Measurements from ENCODE around the gene PHEX.

The PHEX gene

DNA sequence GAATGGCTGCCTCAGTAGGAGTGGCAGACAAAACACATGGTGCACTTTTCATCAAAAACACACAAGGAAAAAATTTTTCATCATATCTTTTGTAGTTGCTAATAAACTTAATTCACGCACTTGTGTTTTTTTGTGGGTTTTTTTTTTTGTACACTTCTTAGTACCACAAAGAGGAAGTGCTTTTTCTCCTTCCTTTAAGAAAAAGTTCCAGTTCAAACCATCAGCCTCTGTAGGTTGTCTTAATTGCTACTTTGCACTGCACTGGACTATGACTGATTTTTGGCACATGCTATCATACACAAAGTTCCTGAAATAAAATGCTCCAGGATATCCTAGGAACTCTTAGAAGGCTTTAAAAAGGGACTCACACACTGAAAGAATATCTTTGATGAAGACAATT, at the start of gene PHEX:
Gene PHEX (plus strand): TSS at position 242 of the 400 bp plus-strand sequence. CDS start 681 bp downstream, outside the sequence.
- no peak for DNase-seq

DNA sequence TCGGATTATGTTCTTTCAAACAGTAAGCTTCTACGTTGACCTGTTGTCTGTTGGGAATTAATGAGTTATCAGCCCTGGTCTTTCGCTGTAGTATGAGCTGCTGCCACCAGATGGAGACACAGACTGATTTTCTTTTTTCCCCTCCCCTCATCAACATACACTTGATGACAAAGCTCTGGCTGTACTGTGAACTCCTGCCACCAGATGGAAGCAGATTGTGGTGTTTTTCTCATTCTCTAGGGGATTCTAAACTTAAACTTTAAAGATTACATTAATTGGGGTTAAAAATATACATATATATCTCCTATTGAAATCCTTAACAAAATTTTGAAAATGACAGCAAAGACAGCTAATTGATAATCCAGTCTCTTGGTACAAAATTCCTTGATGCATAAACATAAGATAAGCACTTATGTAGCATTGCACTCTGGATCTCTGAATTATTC, 46.8 kb upstream of the PHEX start:
- DNase-seq, result peak; percentile 69

DNA sequence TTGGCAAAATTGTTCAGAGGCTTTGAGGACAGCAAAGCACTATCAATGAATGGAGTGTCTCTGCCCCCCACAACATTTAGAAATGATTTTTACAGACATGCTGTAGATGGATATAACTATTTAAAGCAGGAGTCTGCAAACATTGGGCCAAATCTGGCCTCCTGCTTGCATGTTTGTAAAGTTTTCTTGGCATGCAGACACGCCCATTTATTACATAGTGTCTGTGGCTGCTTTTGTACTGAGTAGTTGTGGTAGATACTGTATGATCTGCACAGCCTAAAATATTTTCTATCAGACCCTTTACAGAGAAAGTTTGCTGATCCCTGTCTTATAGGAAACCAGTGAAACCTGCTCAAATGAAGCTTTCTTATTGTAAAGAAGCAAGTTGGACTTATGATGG, 45.5 kb upstream of the PHEX start:
- no peak for DNase-seq

DNA sequence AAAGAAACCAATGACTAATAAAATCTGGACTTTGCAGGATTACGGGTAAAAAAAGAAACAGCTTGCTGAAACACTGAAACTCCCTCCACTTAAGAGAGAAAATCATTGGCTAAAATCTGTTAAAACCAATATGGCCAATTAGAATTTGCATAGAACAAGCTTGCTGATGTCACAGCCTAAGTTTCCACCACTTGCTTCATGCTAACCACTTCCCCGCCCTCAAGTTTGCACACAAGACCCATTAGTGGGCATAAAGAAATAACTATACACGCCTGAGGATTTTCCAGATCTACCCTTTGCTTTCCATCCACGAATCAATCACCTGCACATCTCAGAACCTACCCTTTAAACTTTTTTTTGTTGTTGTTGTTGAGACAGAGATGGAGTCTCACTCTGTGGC, 42.7 kb upstream of the PHEX start:
- DNase-seq, result no peak

DNA sequence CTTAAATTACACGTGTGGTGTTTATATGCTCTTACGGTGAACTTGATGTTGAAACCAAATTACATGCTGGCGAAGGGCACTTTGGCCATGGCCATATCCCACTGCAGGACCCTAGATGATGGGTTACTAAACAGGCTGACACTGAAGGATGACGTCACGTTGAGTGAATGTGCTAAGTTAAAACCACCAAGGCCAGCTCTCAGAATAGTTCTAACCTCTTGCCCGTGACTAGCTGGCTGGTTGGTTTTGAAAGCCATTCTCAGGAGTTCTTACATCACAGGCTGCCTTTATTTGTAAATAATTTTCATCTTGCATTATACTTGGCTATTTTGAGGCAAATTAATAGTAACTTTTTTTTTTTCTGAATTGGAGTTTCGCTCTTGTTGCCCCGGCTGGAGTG, 41.3 kb upstream of the PHEX start:
- DNase-seq, result no peak

DNA sequence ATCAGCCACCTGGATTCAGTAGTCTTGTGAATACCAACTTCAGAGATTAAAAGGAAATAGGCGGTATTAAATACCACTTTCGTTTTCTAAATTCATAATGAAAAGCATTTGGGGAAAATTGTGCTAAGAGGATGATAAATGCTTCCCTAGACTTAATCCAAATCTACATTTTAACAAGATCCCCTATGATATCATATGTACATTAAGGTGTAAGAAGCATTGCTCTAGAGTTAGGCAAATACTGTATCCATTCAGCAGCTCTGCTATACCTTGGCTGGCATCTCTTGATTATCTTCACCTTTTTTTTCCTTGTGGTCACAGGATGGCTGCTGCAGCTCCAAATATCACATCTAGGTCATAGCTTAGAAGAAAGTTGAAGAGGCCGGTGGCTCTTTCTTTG, 40.6 kb upstream of the PHEX start:
- no peak for DNase-seq

DNA sequence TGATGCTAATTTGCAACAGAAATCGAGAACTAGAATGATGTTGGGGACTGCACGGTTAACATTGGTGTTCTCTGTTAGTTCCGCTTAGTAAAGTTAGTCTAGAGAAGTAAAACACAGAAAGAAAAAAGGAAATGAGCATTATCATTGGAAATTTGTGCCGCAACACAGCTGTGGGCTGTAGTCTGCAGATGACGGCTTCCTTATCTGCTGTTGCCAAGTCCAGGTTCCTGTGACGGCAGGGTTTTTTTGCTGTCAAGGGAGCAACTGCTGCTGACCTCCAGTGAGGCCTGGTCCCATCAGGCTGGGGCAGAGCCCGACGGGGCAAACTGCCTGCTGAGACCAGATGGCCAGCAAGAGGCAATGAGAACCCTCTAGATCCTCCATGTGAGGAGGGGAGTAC, 38.9 kb upstream of the PHEX start:
- DNase-seq, result no peak

DNA sequence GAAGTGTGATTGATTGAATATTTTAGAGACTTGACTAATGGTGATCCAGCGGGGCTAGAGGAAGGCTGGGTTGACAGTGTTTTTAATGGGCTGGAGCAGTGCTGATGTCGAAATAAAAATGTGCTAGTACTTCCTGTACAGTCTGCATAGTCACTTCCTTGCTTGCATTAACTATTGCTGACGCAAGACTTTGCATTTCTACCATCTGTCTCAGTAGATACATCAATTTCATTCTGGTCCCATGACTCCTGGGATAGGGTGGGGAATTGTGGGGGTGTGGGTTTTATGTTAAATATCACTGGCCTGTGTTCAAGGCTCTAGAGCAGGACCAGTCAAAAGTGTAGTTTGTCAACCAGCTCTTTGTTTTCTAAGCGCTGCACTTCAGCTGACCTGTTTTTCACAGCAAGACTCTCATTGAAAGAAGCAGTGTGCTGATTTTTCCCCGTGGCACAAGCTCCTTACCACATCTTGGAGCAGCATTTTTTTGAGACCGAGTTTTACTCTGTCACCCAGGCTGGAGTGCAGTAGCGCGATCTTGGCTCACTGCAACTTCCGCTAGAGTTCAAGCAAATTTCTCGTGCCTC, 35.2 kb upstream of the PHEX start:
- DNase-seq, result peak; percentile 45

DNA sequence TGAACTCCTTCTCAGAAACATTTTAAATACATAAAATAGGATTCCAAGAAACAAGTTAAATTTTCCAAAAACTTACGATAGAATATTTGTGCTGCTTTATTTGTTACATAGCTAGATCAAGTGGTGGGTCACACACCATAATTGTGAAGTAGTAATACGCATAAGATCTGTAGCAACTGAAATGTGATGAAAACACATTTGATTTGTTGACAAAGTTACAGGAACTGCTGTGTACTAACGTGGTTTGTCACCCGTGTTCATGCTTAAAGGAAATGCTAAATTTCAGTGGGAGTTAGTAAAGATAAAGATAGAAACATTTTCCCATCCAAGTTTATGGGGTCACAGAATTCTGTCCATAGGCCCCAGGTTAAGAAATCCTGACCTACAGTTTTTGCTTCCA, 34.1 kb upstream of the PHEX start:
- no peak for DNase-seq

DNA sequence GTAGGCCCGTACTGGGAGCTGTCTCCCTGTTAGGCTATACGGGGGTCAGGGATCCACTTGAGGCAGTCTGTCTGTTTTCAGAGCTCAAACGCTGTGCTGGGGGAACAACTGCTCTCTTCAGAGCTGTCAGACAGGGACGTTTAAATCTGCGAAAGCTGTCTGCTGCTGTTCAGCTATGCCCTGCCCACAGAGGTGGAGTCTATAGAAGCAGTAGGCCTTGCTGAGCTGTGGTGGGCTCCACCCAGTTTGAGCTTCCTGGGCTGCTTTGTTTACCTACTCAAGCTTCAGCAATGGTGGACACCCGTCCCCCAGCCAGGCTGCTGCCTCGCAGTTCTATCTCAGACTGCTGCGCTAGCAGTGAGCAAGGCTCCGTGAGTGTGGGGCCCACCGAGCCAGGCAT, 27.3 kb upstream of the PHEX start:
- DNase-seq, result no peak

DNA sequence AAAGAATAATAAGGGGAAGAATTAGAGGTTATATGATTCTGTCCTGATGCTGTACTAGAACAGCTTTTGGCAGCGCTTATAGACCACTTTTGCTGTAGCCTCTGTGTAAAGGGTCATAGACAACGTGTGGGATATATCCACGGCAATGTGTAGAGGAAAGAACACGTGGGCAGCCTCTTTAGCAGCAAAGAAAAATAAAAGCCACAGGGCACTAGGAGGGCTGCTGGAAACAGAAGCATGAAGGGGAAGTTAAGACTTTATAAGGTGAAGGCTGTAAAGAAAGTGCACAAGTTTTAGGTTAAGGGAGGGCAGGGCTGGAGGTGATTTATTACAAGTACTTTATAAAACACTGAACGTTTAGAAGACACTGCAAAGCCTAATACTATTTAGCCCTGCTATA, 20.1 kb upstream of the PHEX start:
- no peak for DNase-seq

DNA sequence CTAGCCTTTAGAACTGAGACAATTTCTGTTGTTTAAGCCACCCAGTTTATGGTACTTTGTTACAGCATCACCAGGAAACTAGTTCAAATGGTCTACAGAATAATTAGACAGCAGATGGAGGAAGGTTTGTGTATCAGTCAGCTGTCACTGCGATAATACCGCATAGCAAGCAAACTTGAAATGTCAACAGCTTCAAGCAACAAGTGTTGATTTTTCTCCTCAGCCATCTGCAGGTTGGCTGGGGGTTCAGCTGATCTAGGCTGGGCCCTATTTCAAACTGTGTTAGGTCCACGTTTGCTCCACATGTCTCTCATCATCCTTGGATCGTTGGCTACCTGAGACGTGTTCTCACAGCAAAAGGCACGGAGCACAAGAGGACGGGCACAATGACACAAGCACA, 19.2 kb upstream of the PHEX start:
- DNase-seq, result no peak

DNA sequence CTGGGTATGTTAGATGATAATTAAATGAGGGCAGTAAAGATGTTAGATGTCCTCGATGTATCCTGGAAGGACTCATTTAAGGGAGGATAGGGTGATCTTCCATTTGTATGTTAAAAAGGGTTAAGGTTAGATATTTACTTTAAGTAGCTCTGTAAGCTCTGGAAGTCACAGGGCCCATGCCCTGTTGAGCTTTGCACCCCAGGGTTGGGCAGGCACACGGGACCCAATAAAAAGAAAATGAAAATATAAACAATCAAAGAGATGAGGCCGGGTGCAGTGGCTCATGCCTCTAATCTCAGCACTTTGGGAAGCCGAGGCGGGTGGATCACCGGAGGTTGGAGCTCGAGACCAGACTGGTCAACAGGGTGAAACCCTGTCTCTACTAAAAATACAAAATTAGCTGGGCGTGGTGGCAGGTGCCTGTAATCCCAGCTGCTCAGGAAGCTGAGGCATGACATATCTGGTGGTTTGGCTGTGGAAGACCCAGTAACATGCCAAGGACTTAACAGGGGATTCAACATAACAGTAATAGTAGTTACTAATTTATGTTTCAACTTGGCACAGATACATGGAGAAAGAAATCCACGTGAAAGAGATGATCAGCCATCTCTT, 16.9 kb upstream of the PHEX start:
- no peak for DNase-seq

DNA sequence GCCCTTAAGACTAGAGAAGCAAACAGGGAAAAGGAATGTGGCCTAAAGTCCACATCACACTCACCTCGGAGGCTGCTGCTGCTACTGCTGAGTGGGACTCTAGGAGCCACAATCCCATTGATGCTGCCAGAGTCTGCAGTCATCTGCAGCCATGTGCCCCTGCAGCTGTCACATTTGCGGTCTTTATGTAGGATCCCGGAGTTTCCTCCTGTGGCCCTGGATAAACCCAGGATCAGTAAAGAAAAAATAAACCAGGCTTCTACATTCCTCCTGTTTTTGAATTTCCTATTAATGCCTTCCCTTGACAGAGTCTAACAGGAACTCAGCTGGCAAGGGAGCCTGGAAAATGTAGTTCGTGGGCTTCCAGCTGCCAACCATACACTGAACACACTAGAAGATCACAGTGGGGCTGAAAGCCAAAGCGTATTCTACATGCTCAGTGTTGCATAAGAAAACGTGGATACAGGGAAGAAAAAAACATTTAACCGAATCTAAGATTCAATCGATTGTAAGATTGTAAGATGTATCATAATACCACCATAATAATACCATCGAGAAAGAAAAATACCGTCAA, 10.3 kb upstream of the PHEX start:
- no peak for DNase-seq

DNA sequence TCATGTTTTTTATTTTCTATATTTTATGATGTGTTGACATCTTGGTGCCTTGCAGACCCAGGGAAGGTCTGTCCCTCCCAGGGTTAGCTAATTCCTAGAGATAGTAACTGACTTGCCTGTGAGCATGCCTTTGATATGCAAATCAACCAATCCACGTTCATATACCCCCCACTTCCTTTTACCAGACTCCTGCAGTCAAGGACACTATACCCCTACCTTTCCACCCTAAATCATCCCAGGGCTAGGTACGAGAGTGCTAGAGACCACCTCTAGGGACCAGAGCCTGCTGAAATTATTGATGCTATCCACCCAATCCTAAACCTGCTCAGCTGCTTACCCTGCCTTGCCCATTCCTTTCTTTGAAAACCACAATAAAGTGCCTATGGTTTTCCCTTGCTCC, 7.5 kb upstream of the PHEX start:
- no peak for DNase-seq

DNA sequence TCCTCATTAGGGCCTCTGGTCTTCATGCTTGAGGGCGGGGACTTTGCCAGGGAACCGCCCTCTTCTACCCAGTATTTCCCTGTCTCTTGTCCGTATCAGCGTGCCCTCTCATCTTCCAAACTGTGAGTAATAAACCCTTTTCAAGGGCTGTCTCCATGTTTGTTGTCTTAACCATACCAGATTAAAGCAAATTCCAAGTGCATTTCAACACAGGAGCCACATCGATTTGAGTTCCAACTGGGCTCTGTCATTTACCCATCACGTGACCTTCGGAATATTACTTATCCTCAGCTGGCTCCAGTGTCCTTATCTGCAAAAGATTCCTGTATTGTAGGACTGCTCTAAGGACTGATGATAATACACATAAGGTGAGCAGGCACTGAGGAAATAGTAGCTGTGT, 6.4 kb upstream of the PHEX start:
- DNase-seq, result no peak

DNA sequence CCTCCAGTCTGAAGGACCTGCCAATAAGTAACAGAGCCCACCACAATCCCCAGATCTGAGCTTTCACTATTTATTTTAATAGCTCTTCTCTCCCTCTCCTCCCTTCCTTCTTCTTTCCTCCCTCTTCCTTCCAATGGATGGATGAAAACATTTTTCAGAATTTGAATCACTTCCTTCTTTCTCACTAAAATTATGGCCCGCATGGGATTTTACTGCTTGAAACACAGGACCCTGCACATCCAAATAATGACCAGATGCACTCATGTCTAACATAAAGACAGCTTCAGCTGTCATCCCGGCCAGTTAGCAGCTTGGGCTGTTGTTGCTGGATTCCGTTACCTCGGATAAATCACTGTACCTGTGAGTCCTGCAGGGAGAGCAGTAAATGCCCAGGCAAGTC, 5.4 kb upstream of the PHEX start:
- DNase-seq, result no peak

DNA sequence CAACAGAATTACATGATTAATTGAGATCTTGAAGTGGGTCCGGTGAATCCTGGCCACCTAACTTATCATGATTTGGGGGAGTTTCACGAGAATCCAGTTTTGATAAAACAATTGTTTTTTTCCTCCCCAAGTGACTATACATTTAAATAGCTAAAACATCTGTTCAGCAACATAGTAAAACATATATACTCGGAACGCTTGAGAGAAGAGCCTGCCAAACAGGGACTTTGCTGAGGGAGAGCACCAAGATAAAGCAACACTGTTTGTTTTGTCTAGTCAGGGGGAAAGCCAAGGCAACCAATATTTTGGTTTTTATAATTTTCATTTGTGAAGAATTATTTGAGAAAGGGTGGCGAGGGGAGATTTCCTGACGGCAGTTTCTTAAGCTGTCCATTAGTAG, 381 bp downstream of the PHEX start:
- DNase-seq, result no peak

DNA sequence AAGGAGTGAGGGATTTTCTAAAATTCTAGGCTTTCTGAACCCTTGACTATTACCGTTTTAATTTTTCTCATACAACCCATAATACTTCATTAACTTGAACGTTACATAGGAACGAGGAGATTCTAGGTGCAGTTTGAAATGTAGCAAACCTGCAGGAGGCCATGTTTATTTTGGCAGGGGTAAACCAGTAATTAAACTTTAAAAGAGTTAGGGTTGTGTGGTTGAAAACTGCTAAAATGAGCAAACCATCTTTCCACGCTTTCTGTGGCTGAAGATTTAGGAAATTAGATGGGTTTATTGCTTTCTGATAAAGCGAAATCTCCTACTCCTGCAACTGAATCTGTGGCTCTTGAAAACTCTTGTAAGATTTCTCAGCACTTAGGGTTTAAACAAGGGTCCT, 1.7 kb downstream of the PHEX start:
- no peak for DNase-seq

DNA sequence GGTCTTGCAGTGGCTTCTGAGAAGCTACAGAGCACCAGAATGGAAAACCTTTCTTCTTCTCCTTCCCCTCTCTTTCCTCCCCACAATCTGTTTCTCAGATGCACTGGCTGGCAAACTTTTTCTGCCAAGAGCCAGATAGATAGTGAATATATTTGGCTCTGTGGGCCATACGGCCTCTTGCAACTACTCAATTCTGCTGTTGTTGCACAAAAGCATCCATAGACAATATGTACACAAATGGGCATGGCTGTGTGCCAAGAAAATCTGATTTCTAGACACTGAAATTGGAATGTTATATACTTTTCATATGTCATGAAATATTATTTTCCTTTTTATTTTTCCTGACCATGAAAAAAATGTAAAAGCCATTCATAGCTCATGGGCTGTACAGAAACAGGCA, 3.1 kb downstream of the PHEX start:
- no peak for DNase-seq

DNA sequence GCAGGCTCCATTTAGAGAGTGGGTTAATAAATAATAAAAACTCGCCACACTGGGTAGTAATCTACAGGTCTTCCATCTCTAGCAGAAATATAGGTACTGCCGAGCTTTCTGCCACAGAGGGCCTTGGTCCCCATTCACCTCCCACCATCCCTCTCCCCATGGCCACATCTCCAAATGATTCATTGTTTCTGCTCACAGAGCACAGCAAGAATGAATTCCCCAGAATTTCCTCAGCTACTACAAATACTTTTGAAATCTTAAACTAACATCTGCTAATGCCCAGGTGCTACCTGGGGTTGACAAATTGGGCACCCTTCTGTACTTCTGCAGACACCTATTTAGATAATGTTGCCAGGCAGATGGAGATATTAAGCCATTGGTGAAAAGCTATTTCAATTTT, 5.1 kb downstream of the PHEX start:
- no peak for DNase-seq

DNA sequence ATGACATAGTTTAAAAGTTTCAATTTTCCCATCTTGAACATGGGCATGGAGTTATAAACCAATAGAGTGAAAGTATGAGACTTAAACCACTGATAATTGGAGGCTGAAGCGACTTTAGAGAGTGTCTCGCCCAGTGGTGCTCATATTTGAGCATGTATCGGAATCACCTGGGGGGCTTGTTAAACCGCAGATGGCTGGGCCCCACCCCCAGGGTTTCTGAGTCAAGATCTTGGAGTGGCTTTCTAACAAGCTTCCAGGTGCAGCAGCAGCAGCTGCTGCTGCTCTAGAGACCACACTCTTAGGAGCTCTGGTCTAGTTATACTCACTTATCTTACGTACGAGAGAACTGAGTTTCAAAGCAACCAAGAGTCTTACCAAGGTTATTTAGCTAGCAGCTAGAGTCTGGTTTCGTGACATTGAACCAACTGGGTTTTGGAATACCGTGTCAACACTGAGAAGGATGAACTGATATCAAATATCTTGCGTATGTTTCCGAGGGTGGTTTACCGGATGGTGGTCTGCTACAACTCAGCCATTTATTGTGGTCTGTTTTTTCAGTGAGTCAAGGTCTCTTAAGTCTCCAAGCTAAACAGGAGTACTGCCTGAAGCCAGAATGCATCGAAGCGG, 5.9 kb downstream of the PHEX start:
- no peak for DNase-seq

DNA sequence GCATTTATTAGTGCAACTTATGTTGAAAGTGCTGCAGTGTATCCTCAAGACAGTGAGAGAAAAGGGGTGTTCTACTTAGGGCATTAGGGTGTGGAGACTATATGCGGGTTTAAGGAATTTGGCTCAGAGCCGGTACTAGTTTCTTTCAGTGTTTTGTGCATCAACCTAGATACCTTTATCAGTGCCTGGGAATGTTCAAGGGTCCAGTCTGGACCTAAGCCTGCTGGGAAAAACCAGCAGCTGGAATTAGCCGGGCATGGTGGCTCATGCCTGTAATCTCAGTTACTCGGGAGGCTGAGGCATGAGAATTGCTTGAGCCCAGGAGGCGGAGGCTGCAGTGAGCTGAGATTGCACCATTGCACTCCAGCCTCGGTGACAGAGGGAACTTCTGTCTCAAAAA, 7.4 kb downstream of the PHEX start:
- DNase-seq, result no peak

DNA sequence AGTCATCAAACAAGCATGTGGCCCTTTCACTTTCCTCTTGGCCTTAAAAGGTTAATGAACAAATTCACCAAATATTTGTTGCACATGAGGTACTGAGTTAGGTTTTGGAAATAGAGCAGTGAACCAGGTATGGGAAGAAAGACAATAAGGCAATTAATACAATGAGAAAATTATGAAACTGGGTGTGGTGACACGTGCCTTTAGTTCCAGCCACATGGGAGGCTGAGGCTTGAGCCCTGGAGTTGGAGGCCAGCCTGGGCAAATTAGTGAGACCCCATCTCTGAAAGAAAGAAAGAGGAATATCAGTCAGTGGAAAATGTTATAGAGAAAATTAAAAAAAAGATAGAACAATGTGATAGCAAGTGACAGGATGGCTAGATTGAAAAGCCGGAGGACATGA, 8.1 kb downstream of the PHEX start:
- no peak for DNase-seq
